GM23338 (cell line): Measurements from ENCODE around the gene TEX30. TPM values are rescaled to one million over a fixed set of nuclear protein-coding genes. Genes with fewer than 3 reads are reported as not detected.

Experiments
- ATAC-seq: fragments of 200-7000 bp; cut with Tn5 transposase; 3 replicates; pipeline ENCODE4 v1.9.1; 2020
- DNase-seq: peaks from one replicate; pipeline ENCODE4 v3.0.0-alpha.2; 2015; ENCODE audit warnings: low spot score
- H2AFZ ChIP-seq: fragments of 200-600 bp; sonication (generic); 2 replicates; pipeline ENCODE4 v1.8.0; 2016; ENCODE audit warnings: antibody characterized with exemption, mild to moderate bottlenecking, moderate library complexity
- H3F3A ChIP-seq: fragments of 200-600 bp; sonication (generic); replicated peaks from 2 replicates; pipeline ENCODE4 v1.8.0; 2017; ENCODE audit warnings: antibody characterized with exemption, mixed run types, low read depth
- H3K27ac ChIP-seq: fragments of 200-600 bp; sonication (generic); 2 replicates; pipeline ENCODE4 v1.6.1; 2016; ENCODE audit warnings: low read depth
- H3K27me3 ChIP-seq: fragments of 200-600 bp; sonication (generic); 2 replicates; pipeline ENCODE4 v1.8.0; 2016; ENCODE audit warnings: mild to moderate bottlenecking, mixed run types, moderate library complexity; ENCODE audit not compliant: insufficient read depth
- H3K36me3 ChIP-seq: fragments of 200-600 bp; sonication (generic); 2 replicates; pipeline ENCODE4 v1.8.0; 2016; ENCODE audit warnings: mild to moderate bottlenecking; ENCODE audit not compliant: insufficient read depth
- H3K4me1 ChIP-seq: fragments of 200-600 bp; sonication (generic); 2 replicates; pipeline ENCODE4 v1.8.0; 2016; ENCODE audit warnings: mild to moderate bottlenecking, moderate library complexity; ENCODE audit not compliant: insufficient read depth
- H3K4me2 ChIP-seq: fragments of 200-600 bp; sonication (generic); 2 replicates; pipeline ENCODE4 v1.7.1; 2017; ENCODE audit warnings: mixed run types
- H3K4me3 ChIP-seq: fragments of 200-600 bp; sonication (generic); 2 replicates; pipeline ENCODE4 v1.6.1; 2016; ENCODE audit warnings: mixed run types
- H3K79me2 ChIP-seq: fragments of 200-600 bp; sonication (generic); replicated peaks from 2 replicates; pipeline ENCODE4 v1.8.0; 2017; ENCODE audit warnings: mild to moderate bottlenecking; ENCODE audit not compliant: insufficient read depth
- H3K9me2 ChIP-seq: fragments of 200-600 bp; sonication (generic); 2 replicates; pipeline ENCODE4 v1.8.0; 2017; ENCODE audit not compliant: insufficient read depth
- H4K20me1 ChIP-seq: fragments of 200-600 bp; sonication (generic); replicated peaks from 2 replicates; pipeline ENCODE4 v1.8.0; 2017; ENCODE audit warnings: mild to moderate bottlenecking; ENCODE audit not compliant: insufficient read depth
- H3K27ac Mint-ChIP-seq: 2 replicates; pipeline ENCODE4 v1.8.0; 2020; ENCODE audit warnings: inconsistent platforms, mild to moderate bottlenecking, moderate library complexity, mixed read lengths
- H3K27me3 Mint-ChIP-seq: 3 replicates; pipeline ENCODE4 v1.8.0; 2022; ENCODE audit warnings: low read depth, mild to moderate bottlenecking, moderate library complexity, mixed read lengths, inconsistent platforms; ENCODE audit not compliant: insufficient read depth, poor library complexity
- H3K36me3 Mint-ChIP-seq: 3 replicates; pipeline ENCODE4 v1.8.0; 2021; ENCODE audit warnings: low read depth, mild to moderate bottlenecking, inconsistent platforms, moderate library complexity, mixed read lengths
- H3K4me1 Mint-ChIP-seq: 3 replicates; pipeline ENCODE4 v1.8.0; 2020; ENCODE audit warnings: mild to moderate bottlenecking, inconsistent platforms, mixed read lengths
- H3K4me3 Mint-ChIP-seq: 3 replicates; pipeline ENCODE4 v1.8.0; 2021; ENCODE audit warnings: moderate library complexity, mild to moderate bottlenecking, inconsistent platforms, mixed read lengths
- H3K9me3 Mint-ChIP-seq: 3 replicates; pipeline ENCODE4 v1.8.0; 2020; ENCODE audit warnings: moderate library complexity, mild to moderate bottlenecking, inconsistent platforms, mixed read lengths
- CREB1 ChIP-seq: fragments of 250-450 bp; sonication (Bioruptor Pico); IDR thresholded peaks from 2 replicates; pipeline ENCODE4 v1.5.0; 2020; ENCODE audit warnings: low read depth, mild to moderate bottlenecking, moderate library complexity
- CTCF ChIP-seq, 2 experiments: fragments of 200-600 bp in 1 of 2; sonication (generic) in 1 of 2; conservative IDR thresholded peaks; 2 replicates each; pipeline versions ENCODE4 v1.5.1 to v1.6.1; 2016 to 2017; ENCODE audit warnings: antibody characterized with exemption in 2 of 2, low read depth in 2 of 2, mild to moderate bottlenecking in 2 of 2, moderate library complexity in 1 of 2
- EZH2 ChIP-seq: fragments of 200-600 bp; sonication (generic); IDR thresholded peaks from one replicate; pipeline ENCODE4 v1.8.0; 2017; ENCODE audit warnings: antibody characterized with exemption, mild to moderate bottlenecking, low read depth; ENCODE audit not compliant: unreplicated experiment
- EZH2phosphoT487 ChIP-seq: fragments of 200-600 bp; sonication (generic); IDR thresholded peaks from one replicate; pipeline ENCODE4 v1.8.1; 2018; ENCODE audit warnings: antibody characterized with exemption; ENCODE audit not compliant: unreplicated experiment
- JUNB ChIP-seq: IDR thresholded peaks from one replicate; pipeline ENCODE4 v1.6.1; 2016; ENCODE audit warnings: antibody characterized with exemption; ENCODE audit not compliant: unreplicated experiment
- NANOG ChIP-seq: IDR thresholded peaks from 2 replicates; pipeline ENCODE4 v1.6.1; 2016; ENCODE audit warnings: antibody characterized with exemption, borderline replicate concordance
- polyA plus RNA-seq: library from polyadenylated mRNA; unstranded; fragments of >200 nt; fragmentation: Nextera tagmentation; extraction: Ambion mirVana; gene quantifications from 2 replicates; pipeline ENCODE4 v1.2.1, GENCODE V29; 2016
- total RNA-seq: library from RNA; depleted of rRNA; stranded (reverse); fragments of >200 nt; shearing (Covaris generic); gene quantifications from 2 replicates; pipeline ENCODE4 v1.2.3, GENCODE V29; 2014
- TF ChIP-seq, protein P1 (sequence below): IDR thresholded peaks from 2 replicates; pipeline ENCODE4 v1.6.1; 2016; ENCODE audit warnings: antibody characterized with exemption
- TF ChIP-seq, protein P2 (sequence below): fragments of 250-450 bp; sonication (Bioruptor Pico); IDR thresholded peaks from 2 replicates; pipeline ENCODE4 v1.5.0; 2020; ENCODE audit warnings: mild to moderate bottlenecking, moderate library complexity
- TF ChIP-seq, protein P3 (sequence below): IDR thresholded peaks from one replicate; pipeline ENCODE4 v1.6.1; 2018; ENCODE audit warnings: antibody characterized with exemption; ENCODE audit not compliant: unreplicated experiment

TEX30 gene
- total and polyA plus RNA-seq, 2 experiments from 2014 or later, result 6.3 to 28.2 TPM

GRCh38 chr13:102774591-102775520, 1.3 kb upstream of the TEX30 start:
- Mint-ChIP-seq H3K4me3 (peak overlapping the region; percentile 87), H3K36me3 (peaks cover 6% of the 10 kb centered on the region), H3K27ac (no peak overlapping the region), H3K4me1 (peaks cover 14% of the 10 kb centered on the region), H3K27me3 (peaks cover 19% of the 10 kb centered on the region), H3K9me3 (no peaks in the 10 kb centered on the region; the same call in 2 of the 3 replicates)
- no peaks in the 10 kb centered on the region for H3K36me3 ChIP-seq
- DNase-seq, result peak; percentile 17
- TF ChIP-seq, protein P1, sequence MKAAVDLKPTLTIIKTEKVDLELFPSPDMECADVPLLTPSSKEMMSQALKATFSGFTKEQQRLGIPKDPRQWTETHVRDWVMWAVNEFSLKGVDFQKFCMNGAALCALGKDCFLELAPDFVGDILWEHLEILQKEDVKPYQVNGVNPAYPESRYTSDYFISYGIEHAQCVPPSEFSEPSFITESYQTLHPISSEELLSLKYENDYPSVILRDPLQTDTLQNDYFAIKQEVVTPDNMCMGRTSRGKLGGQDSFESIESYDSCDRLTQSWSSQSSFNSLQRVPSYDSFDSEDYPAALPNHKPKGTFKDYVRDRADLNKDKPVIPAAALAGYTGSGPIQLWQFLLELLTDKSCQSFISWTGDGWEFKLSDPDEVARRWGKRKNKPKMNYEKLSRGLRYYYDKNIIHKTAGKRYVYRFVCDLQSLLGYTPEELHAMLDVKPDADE, result no peak
- no peak for TF ChIP-seq CTCF (conservative IDR thresholded peaks at IDR 0.05; ENCODE audit: low read depth in 2 of 2)
- TF ChIP-seq, protein P2, sequence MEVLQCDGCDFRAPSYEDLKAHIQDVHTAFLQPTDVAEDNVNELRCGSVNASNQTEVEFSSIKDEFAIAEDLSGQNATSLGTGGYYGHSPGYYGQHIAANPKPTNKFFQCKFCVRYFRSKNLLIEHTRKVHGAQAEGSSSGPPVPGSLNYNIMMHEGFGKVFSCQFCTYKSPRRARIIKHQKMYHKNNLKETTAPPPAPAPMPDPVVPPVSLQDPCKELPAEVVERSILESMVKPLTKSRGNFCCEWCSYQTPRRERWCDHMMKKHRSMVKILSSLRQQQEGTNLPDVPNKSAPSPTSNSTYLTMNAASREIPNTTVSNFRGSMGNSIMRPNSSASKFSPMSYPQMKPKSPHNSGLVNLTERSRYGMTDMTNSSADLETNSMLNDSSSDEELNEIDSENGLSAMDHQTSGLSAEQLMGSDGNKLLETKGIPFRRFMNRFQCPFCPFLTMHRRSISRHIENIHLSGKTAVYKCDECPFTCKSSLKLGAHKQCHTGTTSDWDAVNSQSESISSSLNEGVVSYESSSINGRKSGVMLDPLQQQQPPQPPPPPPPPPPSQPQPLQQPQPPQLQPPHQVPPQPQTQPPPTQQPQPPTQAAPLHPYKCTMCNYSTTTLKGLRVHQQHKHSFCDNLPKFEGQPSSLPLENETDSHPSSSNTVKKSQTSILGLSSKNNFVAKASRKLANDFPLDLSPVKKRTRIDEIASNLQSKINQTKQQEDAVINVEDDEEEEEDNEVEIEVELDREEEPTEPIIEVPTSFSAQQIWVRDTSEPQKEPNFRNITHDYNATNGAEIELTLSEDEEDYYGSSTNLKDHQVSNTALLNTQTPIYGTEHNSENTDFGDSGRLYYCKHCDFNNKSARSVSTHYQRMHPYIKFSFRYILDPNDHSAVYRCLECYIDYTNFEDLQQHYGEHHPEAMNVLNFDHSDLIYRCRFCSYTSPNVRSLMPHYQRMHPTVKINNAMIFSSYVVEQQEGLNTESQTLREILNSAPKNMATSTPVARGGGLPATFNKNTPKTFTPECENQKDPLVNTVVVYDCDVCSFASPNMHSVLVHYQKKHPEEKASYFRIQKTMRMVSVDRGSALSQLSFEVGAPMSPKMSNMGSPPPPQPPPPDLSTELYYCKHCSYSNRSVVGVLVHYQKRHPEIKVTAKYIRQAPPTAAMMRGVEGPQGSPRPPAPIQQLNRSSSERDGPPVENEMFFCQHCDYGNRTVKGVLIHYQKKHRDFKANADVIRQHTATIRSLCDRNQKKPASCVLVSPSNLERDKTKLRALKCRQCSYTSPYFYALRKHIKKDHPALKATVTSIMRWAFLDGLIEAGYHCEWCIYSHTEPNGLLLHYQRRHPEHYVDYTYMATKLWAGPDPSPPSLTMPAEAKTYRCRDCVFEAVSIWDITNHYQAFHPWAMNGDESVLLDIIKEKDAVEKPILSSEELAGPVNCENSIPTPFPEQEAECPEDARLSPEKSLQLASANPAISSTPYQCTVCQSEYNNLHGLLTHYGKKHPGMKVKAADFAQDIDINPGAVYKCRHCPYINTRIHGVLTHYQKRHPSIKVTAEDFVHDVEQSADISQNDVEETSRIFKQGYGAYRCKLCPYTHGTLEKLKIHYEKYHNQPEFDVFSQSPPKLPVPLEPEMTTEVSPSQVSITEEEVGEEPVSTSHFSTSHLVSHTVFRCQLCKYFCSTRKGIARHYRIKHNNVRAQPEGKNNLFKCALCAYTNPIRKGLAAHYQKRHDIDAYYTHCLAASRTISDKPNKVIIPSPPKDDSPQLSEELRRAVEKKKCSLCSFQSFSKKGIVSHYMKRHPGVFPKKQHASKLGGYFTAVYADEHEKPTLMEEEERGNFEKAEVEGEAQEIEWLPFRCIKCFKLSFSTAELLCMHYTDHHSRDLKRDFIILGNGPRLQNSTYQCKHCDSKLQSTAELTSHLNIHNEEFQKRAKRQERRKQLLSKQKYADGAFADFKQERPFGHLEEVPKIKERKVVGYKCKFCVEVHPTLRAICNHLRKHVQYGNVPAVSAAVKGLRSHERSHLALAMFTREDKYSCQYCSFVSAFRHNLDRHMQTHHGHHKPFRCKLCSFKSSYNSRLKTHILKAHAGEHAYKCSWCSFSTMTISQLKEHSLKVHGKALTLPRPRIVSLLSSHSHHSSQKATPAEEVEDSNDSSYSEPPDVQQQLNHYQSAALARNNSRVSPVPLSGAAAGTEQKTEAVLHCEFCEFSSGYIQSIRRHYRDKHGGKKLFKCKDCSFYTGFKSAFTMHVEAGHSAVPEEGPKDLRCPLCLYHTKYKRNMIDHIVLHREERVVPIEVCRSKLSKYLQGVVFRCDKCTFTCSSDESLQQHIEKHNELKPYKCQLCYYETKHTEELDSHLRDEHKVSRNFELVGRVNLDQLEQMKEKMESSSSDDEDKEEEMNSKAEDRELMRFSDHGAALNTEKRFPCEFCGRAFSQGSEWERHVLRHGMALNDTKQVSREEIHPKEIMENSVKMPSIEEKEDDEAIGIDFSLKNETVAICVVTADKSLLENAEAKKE (CRISPR knock-in tag), result no peak
- TF ChIP-seq NANOG, result no peak
- TF ChIP-seq EZH2phosphoT487, result no peak
- no peak for TF ChIP-seq CREB1 (CRISPR knock-in tag)
- TF ChIP-seq JUNB, result no peak
- TF ChIP-seq EZH2, result no peak
- TF ChIP-seq, protein P3, sequence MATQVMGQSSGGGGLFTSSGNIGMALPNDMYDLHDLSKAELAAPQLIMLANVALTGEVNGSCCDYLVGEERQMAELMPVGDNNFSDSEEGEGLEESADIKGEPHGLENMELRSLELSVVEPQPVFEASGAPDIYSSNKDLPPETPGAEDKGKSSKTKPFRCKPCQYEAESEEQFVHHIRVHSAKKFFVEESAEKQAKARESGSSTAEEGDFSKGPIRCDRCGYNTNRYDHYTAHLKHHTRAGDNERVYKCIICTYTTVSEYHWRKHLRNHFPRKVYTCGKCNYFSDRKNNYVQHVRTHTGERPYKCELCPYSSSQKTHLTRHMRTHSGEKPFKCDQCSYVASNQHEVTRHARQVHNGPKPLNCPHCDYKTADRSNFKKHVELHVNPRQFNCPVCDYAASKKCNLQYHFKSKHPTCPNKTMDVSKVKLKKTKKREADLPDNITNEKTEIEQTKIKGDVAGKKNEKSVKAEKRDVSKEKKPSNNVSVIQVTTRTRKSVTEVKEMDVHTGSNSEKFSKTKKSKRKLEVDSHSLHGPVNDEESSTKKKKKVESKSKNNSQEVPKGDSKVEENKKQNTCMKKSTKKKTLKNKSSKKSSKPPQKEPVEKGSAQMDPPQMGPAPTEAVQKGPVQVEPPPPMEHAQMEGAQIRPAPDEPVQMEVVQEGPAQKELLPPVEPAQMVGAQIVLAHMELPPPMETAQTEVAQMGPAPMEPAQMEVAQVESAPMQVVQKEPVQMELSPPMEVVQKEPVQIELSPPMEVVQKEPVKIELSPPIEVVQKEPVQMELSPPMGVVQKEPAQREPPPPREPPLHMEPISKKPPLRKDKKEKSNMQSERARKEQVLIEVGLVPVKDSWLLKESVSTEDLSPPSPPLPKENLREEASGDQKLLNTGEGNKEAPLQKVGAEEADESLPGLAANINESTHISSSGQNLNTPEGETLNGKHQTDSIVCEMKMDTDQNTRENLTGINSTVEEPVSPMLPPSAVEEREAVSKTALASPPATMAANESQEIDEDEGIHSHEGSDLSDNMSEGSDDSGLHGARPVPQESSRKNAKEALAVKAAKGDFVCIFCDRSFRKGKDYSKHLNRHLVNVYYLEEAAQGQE, result no peak
- peak overlapping the region; percentile 96 for H2AFZ ChIP-seq
- peaks cover 30% of the 10 kb centered on the region for H3K27me3 ChIP-seq
- H3K9me2 ChIP-seq, result no peaks in the 10 kb centered on the region
- no peaks in the 10 kb centered on the region; the same call in 1 of the 2 replicates for H3K4me1 ChIP-seq
- H4K20me1 ChIP-seq, result no peaks in the 10 kb centered on the region; the same call in 1 of the 2 replicates
- H3F3A ChIP-seq, result no peaks in the 10 kb centered on the region
- H3K4me2 ChIP-seq, result 0 out of 2 replicates have a peak overlapping the region, but pooled peaks have one; percentile 95
- no peaks in the 10 kb centered on the region for H3K79me2 ChIP-seq
- no peak for ATAC-seq
- no peak overlapping the region for H3K4me3 ChIP-seq
- H3K27ac ChIP-seq, result no peak overlapping the region
